ENCODE measurements around the gene DRAM1. TPM values are rescaled to one million over a fixed set of nuclear protein-coding genes. Genes with fewer than 3 reads are reported as not detected.
A peak's percentile ranks its signal among the peaks of the same experiment; 100 is the strongest.
"Not testable (repeated sequence)": the region's sequence is repeated elsewhere in the genome, so short reads cannot be mapped to it uniquely, and the experiment has no call there.

The DRAM1 gene
- total RNA-seq, 1 donor from 2014 or later, result 148 TPM

- no peak for ATAC-seq
- Histone ChIP-seq H3K36me3 (no peaks in the 10 kb centered on the region), H3K4me1 (no peaks in the 10 kb centered on the region), H3K27me3 (ENCODE audit: low read depth) (no peaks in the 10 kb centered on the region), H3K9me3 (no peaks in the 10 kb centered on the region), H3K4me3 (no peak overlapping the region), H3K27ac (no peak overlapping the region)
- DNase-seq, result no peak
- no peak for TF ChIP-seq CTCF (IDR thresholded peaks at IDR 0.05)
- intact Hi-C loops (cut with DNase I), result no loop called here
Observed at GRCh38 chr12:101847325-101847724, 30.1 kb upstream of the DRAM1 start.

DNA sequence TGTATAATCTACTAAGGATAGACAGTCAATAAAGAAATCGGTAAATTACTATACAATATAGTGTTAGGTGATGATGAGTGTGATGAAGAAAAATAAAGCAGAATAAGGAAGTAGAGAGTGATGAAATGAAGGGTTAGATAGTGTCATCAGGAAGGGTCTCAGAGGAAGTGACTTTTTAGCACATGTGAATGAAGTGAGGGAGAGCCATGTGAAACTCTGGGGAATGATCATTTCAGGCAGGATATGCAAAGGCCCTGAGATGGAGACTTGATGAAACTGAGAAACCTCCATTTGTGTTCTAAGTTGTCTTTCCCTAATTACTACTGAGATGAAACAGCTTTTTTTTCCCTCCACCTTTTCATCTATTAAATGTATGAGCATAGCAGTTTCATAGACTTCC is 27.2 kb upstream of the DRAM1 start:
- H3K36me3 ChIP-seq, result no peaks in the 10 kb centered on the region
- H3K27ac ChIP-seq, result no peak overlapping the region
- peak in 1 of 2 donors; percentile 37 for ATAC-seq
- intact Hi-C loops (cut with DNase I), result no loop called here
- no peak for TF ChIP-seq CTCF (IDR thresholded peaks at IDR 0.05)
- H3K9me3 ChIP-seq, result no peaks in the 10 kb centered on the region
- H3K4me3 ChIP-seq, result no peak overlapping the region
- no peaks in the 10 kb centered on the region for H3K4me1 ChIP-seq
- DNase-seq, result no peak
- H3K27me3 ChIP-seq (ENCODE audit: low read depth), result no peaks in the 10 kb centered on the region

DNA sequence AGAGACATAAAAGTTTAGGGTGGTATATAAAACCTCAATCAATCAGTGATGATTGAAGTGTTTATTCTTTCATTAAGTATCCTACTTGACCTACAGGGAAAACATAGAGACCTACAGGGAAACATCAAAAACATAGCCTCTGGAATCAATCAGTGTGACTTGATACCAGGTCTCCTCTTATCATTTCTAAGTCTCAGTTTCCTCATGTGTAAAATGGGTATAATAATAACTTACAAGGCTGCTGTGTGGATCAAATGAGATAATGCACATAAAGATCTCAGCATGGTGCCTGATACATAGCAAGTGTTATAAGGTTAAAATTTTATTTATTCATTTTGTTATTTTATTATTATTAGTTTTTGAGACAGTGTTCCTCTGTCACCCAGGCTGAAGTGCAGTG is 24.4 kb upstream of the DRAM1 start:
- Histone ChIP-seq H3K27ac (no peak overlapping the region), H3K4me1 (peaks cover 13% of the 10 kb centered on the region), H3K27me3 (ENCODE audit: low read depth) (no peaks in the 10 kb centered on the region), H3K9me3 (no peaks in the 10 kb centered on the region), H3K36me3 (no peaks in the 10 kb centered on the region), H3K4me3 (no peak overlapping the region)
- DNase-seq, result no peak
- intact Hi-C loops (cut with DNase I), result no loop called here
- no peak for TF ChIP-seq CTCF (IDR thresholded peaks at IDR 0.05)
- ATAC-seq, result no peak

DNA sequence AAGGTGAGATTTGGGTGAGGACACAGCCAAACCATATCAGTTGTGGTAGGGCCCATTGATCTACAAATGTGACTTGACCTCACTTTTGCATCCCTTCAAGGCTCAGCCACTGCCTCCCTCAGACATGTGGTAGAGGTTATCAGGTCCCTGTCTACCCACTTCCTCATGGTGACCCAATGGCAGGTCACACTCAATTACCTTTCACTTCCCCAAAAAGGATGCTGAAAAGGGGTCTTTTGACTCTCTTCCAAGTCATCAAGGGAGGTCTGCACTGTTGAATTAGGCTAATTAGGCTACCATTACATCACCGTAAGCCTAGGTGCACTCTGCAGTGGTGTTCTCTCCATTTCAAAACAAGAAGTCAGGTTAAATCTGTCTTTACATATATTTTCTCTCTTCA is 22.6 kb upstream of the DRAM1 start:
- Histone ChIP-seq H3K27me3 (ENCODE audit: low read depth) (no peaks in the 10 kb centered on the region), H3K4me3 (no peak overlapping the region), H3K4me1 (peaks cover 21% of the 10 kb centered on the region), H3K9me3 (no peaks in the 10 kb centered on the region), H3K36me3 (no peaks in the 10 kb centered on the region), H3K27ac (no peak overlapping the region)
- DNase-seq (no peak), ATAC-seq (peak in 1 of 2 donors; percentile 21)
- intact Hi-C loops (cut with DNase I), result no loop called here
- no peak for TF ChIP-seq CTCF (IDR thresholded peaks at IDR 0.05)

DNA sequence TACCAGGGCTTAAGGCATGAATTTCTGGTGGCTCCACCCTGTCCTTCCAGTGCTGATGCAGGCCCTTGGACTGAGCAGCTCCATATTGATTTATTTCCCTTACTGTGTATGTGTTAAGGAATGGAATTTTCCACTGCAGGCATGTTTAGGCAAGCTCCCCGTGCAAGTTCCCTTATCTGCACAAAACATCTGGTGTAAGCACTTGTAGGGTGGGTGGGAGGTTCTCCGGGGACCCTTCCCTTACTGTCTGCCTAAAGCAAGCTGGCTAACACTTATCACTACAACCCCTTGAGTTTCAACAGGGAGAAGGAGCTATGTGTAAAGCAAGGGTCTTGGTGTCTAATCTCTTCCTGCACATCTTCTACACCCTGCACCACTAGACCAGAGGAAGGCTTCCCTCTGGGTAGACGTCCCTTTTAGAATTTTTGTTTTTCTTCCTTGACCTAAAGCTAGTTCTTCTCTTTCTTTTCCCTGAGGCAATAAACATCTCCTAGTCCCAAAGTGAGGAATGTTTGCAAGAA is 22.0 kb upstream of the DRAM1 start:
- H3K4me3 ChIP-seq, result no peak overlapping the region
- intact Hi-C loops (cut with DNase I), result no loop called here
- no peaks in the 10 kb centered on the region for H3K27me3 ChIP-seq (ENCODE audit: low read depth)
- no peak overlapping the region for H3K27ac ChIP-seq
- no peaks in the 10 kb centered on the region for H3K9me3 ChIP-seq
- ATAC-seq, result no peak
- TF ChIP-seq CTCF (IDR thresholded peaks at IDR 0.05), result no peak
- no peak for DNase-seq
- H3K36me3 ChIP-seq, result no peaks in the 10 kb centered on the region
- H3K4me1 ChIP-seq, result peaks cover 28% of the 10 kb centered on the region

GRCh38 chr12:101855976-101856375 is 21.4 kb upstream of the DRAM1 start:
- no peak overlapping the region for H3K4me3 ChIP-seq
- intact Hi-C loops (cut with DNase I), result no loop called here
- ATAC-seq, result no peak
- no peaks in the 10 kb centered on the region for H3K36me3 ChIP-seq
- H3K9me3 ChIP-seq, result no peaks in the 10 kb centered on the region
- no peak for TF ChIP-seq CTCF (IDR thresholded peaks at IDR 0.05)
- peaks cover 32% of the 10 kb centered on the region for H3K4me1 ChIP-seq
- DNase-seq, result no peak
- no peak overlapping the region for H3K27ac ChIP-seq
- H3K27me3 ChIP-seq (ENCODE audit: low read depth), result no peaks in the 10 kb centered on the region

- intact Hi-C loops (cut with DNase I); ATAC-seq; DNase-seq; H3K36me3 ChIP-seq; H3K27ac ChIP-seq; H3K27me3 ChIP-seq (ENCODE audit: low read depth); H3K4me3 ChIP-seq; H3K9me3 ChIP-seq: not testable (repeated sequence)
- peaks cover 33% of the 10 kb centered on the region for H3K4me1 ChIP-seq
Observed at GRCh38 chr12:101856614-101857013, 20.8 kb upstream of the DRAM1 start.
